Amniotic stem cell (primary cell): ENCODE measurements around the gene GLE1.
A peak's percentile ranks its signal among the peaks of the same experiment; 100 is the strongest.
"Not testable (repeated sequence)": the region's sequence is repeated elsewhere in the genome, so short reads cannot be mapped to it uniquely, and the experiment has no call there.

Experiments used
- DNase-seq: peaks from one replicate; lab custom pipeline; 2025; lab: John Stamatoyannopoulos, UW

Gene GLE1

GRCh38 chr9:128551657-128552152 is 47.2 kb downstream of the GLE1 start:
- no peak for DNase-seq

DNA sequence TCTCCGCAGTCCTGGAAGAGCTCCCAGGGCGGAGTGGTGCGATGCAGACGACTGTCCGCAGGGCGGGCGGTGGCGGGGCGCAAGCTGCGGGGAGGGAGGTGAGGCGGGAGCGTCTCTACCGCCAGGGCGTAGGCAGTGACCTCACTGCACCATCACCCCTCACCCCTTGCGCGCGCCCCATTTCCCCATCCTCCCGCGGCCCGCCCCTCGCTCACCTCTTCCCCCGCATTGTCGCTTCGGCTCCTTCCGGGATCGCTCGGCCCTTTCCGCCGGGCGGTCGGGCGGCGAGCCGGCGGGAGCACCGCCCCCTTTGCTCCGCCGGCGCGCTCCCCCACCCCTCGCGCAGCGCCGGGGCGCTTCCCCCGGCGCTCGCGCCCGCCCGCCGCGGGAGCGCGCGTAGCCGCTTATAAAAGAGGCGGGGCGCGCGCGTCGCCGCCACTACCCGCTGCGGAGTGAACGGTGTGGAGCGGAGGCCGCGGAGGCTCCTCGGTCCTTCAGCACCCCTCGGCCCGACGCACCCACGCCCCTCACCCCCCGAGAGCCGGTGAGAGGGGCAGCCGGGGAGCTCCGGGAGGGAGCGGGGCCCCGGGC is 47.7 kb downstream of the GLE1 start, which contains the start of gene SPTAN1:
Gene SPTAN1 (plus strand): TSS at position 435 of the 591 bp plus-strand sequence. CDS start 14,154 bp downstream, outside the sequence.
- peak; percentile 82 for DNase-seq

- DNase-seq, result no peak
Observed at GRCh38 chr9:128552744-128553440, 48.4 kb downstream of the GLE1 start.

- peak; percentile 39 for DNase-seq
Observed at GRCh38 chr9:128553728-128554127, 49.2 kb downstream of the GLE1 start.

DNA sequence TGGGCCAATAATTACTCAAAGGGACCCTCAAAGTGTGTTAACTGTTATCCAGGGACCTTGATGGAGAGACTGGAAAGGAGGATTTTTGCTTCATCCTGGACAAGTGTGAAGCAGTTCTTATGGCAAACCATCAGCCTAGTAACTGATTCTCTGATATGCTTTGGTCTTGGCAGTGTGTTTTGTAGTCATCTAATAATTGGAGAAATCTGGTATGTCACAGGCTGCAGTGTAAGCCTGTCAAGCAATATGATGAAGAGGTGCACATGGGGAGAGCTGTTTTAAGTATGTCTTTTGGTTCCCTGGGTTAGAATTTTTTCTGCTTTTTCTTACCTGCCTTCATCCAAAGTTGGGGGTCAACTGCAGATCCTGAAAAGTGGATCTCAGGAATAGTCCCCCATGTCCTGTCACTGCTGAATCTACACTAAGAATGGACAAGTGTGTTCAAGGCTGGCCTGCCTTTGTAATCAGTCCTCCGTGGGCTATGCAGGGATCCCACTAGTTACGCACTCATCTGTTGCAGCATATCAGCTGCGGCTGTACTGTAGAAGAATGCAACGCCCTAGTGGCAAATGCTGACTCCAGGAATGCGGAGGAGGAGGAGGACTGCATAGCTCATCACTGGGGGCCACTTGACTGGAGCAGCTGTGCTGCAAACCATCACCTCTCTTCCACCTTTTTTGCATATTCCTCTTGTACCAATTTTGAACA is 49.8 kb downstream of the GLE1 start:
- DNase-seq, result peak; percentile 80

- DNase-seq, result peak; percentile 25
Observed at GRCh38 chr9:128555180-128555721, 50.7 kb downstream of the GLE1 start.

- no peak for DNase-seq
Observed at GRCh38 chr9:128556276-128556675, 51.8 kb downstream of the GLE1 start.

DNA sequence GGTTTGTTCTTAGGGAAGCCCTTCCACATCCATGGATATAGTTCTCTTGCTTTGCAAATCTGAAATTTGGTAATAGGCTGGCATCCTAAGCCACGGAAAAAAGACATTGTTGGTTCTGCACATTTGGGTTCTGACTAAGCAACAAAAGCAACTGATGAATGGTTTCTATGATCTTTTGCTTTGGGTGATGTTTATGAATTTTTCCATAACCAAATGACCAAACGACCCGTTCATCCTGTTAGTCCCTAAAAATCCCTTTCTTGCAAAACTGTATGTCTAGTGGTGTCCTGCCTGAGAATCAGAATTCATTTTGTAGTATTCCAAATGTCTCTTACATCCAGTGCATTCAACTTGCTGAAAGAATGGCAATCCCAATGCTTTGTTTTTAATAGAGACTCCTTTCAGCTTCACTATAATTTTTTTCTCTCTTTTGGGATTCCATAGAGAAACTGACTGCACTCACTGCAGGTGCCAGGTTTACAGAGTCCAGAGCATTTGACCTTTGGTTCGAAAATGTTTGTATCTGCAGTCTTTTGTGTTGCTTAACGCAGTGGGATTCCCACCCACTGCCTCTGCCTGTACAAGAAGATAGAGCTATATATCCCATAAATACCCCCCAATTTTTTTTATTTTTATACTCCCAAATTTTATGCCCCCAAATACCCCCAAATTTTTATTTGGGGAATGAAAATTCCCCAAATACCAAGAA is 52.6 kb downstream of the GLE1 start:
- DNase-seq, result no peak

DNA sequence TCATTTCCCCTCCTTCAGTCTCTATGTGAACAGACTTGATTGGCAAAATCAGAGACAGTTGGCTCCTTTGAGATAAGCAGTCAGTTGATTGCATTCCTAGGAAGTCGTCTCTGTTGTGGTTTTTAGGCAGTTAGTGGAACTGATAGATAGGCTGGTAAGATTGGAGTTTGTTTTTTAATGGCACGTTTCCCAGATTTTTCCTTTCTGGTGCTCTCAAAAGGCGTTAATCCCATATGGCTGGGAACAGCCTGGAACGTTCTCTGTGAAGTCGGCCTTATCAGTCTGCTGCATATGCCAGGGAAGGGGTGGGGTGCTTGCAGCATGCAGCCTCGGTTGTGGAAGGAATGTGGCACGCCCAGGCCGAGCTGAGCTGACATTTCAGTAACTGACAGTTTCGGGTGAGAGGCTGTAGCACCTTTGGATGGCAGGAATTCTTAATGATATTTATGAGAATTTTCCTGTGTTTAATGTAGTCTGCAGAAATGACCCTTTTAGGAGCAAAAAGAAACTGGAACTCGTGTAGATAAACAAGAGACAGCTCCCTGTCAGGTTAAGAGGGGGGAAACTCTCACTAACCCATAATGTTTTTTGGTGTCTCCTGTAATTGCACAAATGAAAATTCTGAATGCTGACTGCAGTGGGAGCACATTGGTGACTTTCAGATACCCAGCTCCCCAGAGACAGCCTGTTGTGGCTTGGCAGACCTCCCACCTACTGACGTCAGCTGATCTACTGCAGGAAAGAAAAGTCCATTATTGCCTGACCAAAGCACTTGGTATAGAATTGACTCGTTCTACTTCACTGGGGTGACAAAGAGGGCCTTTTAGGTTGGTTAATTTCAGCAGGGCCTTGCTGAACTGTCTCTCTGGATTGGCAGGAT is 54.2 kb downstream of the GLE1 start:
- peak; percentile 41 for DNase-seq

- DNase-seq, result no peak
Observed at GRCh38 chr9:128565578-128565977, 61.1 kb downstream of the GLE1 start.

- no peak for DNase-seq
Observed at GRCh38 chr9:128568470-128569078, 64.1 kb downstream of the GLE1 start.

- no peak for DNase-seq
Observed at GRCh38 chr9:128575469-128575868, 71.0 kb downstream of the GLE1 start.

DNA sequence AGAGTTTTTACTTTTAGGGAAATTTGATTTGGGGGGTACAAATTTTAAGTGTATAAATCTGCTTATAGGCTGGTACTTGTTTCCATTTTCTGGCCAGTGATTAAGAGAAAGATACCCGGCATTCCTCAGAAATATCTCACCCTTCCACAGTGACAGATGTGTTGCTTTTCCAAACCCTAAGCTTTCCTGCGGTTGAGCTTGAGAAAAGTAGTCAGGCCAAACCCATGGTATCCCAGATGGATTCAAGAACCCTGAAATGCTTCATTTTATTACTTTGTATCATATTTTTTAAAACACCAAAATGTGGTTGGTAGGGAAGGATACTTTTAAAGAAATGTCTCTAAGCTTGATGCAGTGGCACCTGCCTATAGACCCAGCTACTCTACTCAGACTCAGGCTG is 71.4 kb downstream of the GLE1 start:
- DNase-seq, result no peak

GRCh38 chr9:128577206-128577605 is 72.7 kb downstream of the GLE1 start:
- no peak for DNase-seq

DNA sequence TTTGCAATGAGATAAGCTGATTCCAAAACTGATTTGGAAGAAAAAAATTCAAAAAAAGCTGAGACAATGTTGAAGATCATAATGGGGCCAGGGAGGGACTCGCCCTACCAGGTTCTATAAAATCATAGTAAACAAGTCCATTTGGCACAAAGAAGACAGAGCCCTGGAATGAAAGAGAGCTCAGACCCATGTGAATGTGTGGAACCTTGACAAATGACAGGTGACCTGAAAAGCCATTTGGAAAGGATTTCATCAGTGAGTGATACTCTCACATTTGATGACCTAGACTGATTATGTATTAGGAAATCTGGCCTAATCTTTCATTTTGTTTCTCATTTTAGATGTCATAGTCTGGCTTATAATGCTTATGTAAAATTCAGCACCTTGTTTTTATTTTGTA is 74.7 kb downstream of the GLE1 start:
- DNase-seq, result no peak

GRCh38 chr9:128580731-128581130 is 76.2 kb downstream of the GLE1 start:
- no peak for DNase-seq

DNA sequence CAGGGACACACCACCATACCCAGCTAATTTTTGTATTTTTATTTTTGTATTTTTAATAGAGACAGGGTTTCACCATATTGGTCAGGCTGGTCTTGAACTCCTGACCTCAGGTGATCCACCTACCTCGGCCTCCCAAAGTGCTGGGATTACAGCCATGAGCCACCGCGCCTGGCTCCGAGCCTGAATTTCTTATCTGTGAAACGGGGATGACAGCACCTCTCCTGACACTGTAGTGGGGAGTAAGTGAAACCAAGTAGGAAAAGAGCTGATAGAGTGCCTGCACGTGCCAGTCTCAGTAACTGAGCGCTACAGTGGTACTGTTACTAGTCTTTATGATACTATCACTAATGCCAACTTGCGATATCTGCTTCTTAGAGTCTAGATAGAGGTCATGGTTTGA is 80.6 kb downstream of the GLE1 start:
- not testable (repeated sequence) for DNase-seq

GRCh38 chr9:128586934-128587333 is 82.4 kb downstream of the GLE1 start:
- DNase-seq, result not testable (repeated sequence)

DNA sequence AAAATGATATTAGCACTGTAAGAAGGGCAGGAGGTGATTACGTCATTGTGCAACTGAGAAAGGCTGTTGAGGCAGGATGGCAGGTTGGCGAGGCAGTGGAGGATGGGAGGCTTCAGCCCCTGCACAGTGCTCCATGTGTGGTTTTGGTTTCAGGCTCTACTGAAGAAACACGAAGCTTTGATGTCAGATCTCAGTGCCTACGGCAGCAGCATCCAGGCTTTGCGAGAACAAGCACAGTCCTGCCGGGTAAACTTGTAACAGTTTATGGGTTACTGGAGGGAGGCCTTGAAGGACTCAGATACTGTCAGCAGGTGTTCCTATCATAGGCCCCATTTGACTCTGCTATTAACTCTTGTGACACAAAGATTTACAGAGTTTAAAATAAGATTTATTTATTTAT is 82.9 kb downstream of the GLE1 start:
- no peak for DNase-seq

DNA sequence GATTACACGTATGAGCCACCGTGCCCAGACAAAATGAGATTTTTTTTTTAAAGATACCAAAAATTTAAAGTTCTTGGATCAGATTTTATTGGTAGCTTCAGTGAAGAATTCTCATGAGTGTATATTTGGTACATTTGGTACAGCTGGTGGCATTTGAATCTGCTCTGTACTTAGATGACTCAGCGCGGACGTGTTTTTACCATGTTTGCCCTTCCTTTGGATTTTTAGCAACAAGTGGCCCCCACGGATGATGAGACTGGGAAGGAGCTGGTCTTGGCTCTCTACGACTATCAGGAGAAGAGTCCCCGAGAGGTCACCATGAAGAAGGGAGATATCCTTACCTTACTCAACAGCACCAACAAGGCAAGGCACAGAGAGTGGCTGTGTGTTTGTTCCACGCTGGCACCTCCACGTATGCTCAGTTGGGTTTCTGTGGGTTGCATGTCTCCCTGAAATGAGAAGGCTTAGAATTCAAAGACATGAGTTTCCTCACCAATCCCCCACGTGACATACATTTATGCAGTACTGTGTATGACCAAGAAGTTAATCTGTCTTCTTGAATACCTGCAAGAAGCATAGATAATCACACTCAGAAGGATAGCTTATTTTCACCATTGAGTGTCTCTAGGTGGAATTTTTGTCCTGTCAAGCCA is 84.2 kb downstream of the GLE1 start:
- no peak for DNase-seq
